A375 (cell line): Measurements from ENCODE around the gene PKDCC. TPM values are rescaled to one million over a fixed set of nuclear protein-coding genes. Genes with fewer than 3 reads are reported as not detected.

Source experiments
- total RNA-seq: library from RNA; depleted of rRNA; stranded (reverse); fragments of >200 nt; shearing (Covaris generic); gene quantifications from 2 replicates; pipeline ENCODE4 v1.2.3, GENCODE V29; 2014; rRNA removed

The PKDCC gene, protein sequence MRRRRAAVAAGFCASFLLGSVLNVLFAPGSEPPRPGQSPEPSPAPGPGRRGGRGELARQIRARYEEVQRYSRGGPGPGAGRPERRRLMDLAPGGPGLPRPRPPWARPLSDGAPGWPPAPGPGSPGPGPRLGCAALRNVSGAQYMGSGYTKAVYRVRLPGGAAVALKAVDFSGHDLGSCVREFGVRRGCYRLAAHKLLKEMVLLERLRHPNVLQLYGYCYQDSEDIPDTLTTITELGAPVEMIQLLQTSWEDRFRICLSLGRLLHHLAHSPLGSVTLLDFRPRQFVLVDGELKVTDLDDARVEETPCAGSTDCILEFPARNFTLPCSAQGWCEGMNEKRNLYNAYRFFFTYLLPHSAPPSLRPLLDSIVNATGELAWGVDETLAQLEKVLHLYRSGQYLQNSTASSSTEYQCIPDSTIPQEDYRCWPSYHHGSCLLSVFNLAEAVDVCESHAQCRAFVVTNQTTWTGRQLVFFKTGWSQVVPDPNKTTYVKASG
- 3.2 and 3.8 TPM in 2 replicates for total RNA-seq

GRCh38 chr2:42047488-42048298 is at the start of gene PKDCC:
TSS of gene PKDCC (plus strand) at chr2:42048021. CDS start at chr2:42048200, 179 bp downstream.

Other genes starting within 250 kb of the PKDCC start
- gene EML4, start 121.3 kb downstream of the PKDCC start, total RNA-seq: 21.3 and 24.2 TPM in 2 replicates